ENCODE data around the gene POU4F1. TPM values are rescaled to one million over a fixed set of nuclear protein-coding genes. Genes with fewer than 3 reads are reported as not detected.

POU4F1 gene
- total and polyA plus RNA-seq, 2 of the 13 experiments (the other 11 are each of a cell fraction or from before 2014, with no cell fraction given), result 1.0 to 1.1 TPM

- Histone ChIP-seq H2AFZ (ENCODE audit: low read length) (no peak overlapping the region), H3K36me3 (replicated peaks in 1 of 2; ENCODE audit: control insufficient read depth in 1 of 2, insufficient read depth in 2 of 2, low read length in 2 of 2) (no peaks in the 10 kb centered on the region), H3K4me2 (ENCODE audit: low read depth, low read length) (no peak overlapping the region), H3K9ac (ENCODE audit: insufficient read depth, low read depth, low read length) (no peak overlapping the region), H3K4me3 (replicated peaks in 1 of 3; ENCODE audit: insufficient read depth in 1 of 3, low read depth in 2 of 3, low read length in 3 of 3) (no peak overlapping the region), H3K79me2 (ENCODE audit: insufficient read depth, low read length) (no peaks in the 10 kb centered on the region), H3K27me3 (ENCODE audit: control insufficient read depth in 1 of 2, insufficient read depth in 2 of 2, low read length in 2 of 2) (0 out of 5 replicates have a peak, but pooled peaks cover 0 to 2% of the 10 kb centered on the region in 2 experiments), H4K20me1 (ENCODE audit: insufficient read depth, low read length) (no peaks in the 10 kb centered on the region), H3K4me1 (ENCODE audit: insufficient read depth, low read length) (no peaks in the 10 kb centered on the region), H3K9me3 (ENCODE audit: low read length) (no peaks in the 10 kb centered on the region), H3K27ac (ENCODE audit: extremely low read length, insufficient read depth, low read length) (no peak overlapping the region)
- ChIA-PET POLR2A (no interaction called here), CTCF (ENCODE audit: low intra/inter-chr PET ratio, low total read pairs) (no interaction called here)
- 28% methylated on average over 17 of the region's 21 CpGs for WGBS (ENCODE audit: low lambda C conversion rate)
- FAIRE-seq (no peak), ATAC-seq (peak; percentile 65), DNase-seq (ENCODE audit: low spot score) (no peak)
- intact Hi-C loops (cut with micrococcal nuclease; ENCODE audit: unreplicated experiment) (no loop called here), in situ Hi-C loops (cut with HindIII; ENCODE audit: extremely low pct_ligation_motif_present, low pct_unique_long_range_greater_than_20kb) (no loop called here)
- no TSS peak for BruUV-seq (replicated peaks)
- TF ChIP-seq BRD4 (CRISPR knock-in tag; IDR thresholded peaks at IDR 0.05) (no peak), CTCF (CRISPR knock-in tag; IDR thresholded peaks at IDR 0.05) (peak; percentile 27)
Measured at GRCh38 chr13:78586706-78587105, 16.6 kb downstream of the POU4F1 start.

DNA sequence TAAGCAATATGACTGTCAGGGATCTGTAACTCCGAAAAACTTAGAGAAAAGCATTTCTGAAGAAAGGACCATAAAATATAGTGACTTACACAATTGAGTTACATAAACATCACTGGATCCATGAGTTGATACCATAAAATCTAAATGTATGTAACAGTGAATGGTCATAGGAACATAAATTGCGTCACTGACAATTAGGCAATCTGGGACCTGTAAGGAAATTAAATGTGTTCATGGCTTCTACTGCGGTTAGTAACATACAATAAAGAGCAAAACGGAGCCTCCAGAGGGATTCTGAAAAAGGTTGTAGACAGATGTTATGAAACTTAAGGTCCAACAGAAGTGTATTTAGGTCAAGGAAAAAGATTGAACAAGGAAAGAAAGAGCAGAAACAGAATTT, 27.1 kb downstream of the POU4F1 start:
- Histone ChIP-seq H4K20me1 (ENCODE audit: insufficient read depth, low read length) (no peaks in the 10 kb centered on the region), H3K4me3 (replicated peaks in 1 of 3; ENCODE audit: insufficient read depth in 1 of 3, low read depth in 2 of 3, low read length in 3 of 3) (no peak overlapping the region), H3K9me3 (ENCODE audit: low read length) (no peaks in the 10 kb centered on the region), H2AFZ (ENCODE audit: low read length) (no peak overlapping the region), H3K27ac (ENCODE audit: extremely low read length, insufficient read depth, low read length) (no peak overlapping the region), H3K36me3 (replicated peaks in 1 of 2; ENCODE audit: control insufficient read depth in 1 of 2, insufficient read depth in 2 of 2, low read length in 2 of 2) (no peaks in the 10 kb centered on the region), H3K79me2 (ENCODE audit: insufficient read depth, low read length) (no peaks in the 10 kb centered on the region), H3K27me3 (ENCODE audit: control insufficient read depth in 1 of 2, insufficient read depth in 2 of 2, low read length in 2 of 2) (no peaks in the 10 kb centered on the region), H3K4me2 (ENCODE audit: low read depth, low read length) (no peak overlapping the region), H3K4me1 (ENCODE audit: insufficient read depth, low read length) (no peaks in the 10 kb centered on the region), H3K9ac (ENCODE audit: insufficient read depth, low read depth, low read length) (no peak overlapping the region)
- POLR2A ChIA-PET, result no interaction called here
- BruUV-seq (replicated peaks), result no TSS peak
- ATAC-seq (no peak), DNase-seq (ENCODE audit: low spot score) (no peak), FAIRE-seq (no peak)
- in situ Hi-C loops (cut with HindIII; ENCODE audit: extremely low pct_ligation_motif_present, low pct_unique_long_range_greater_than_20kb) (no loop called here), intact Hi-C loops (cut with micrococcal nuclease; ENCODE audit: unreplicated experiment) (no loop called here)
- 10% methylated on average over 4 of the region's 4 CpGs for WGBS (ENCODE audit: low lambda C conversion rate)
- TF ChIP-seq HNF1B (CRISPR knock-in tag; IDR thresholded peaks at IDR 0.05), result no peak
- TF ChIP-seq TSC22D2 (CRISPR knock-in tag; IDR thresholded peaks at IDR 0.05; ENCODE audit: borderline replicate concordance), result no peak
- TF ChIP-seq POLR2G (IDR thresholded peaks at IDR 0.05; ENCODE audit: low read depth, low read length), result no peak
- CTCF ChIA-PET (ENCODE audit: low intra/inter-chr PET ratio, low total read pairs), result no interaction called here
